Activated CD4-positive, alpha-beta T cell treated with anti-CD3 and anti-CD28 coated beads for 36 hours (primary cell): Measurements from ENCODE around the gene PINK1. TPM values are rescaled to one million over a fixed set of nuclear protein-coding genes. Genes with fewer than 3 reads are reported as not detected.
"Not testable (repeated sequence)": the region's sequence is repeated elsewhere in the genome, so short reads cannot be mapped to it uniquely, and the experiment has no call there.

Source experiments
- ATAC-seq: fragments of 200-7000 bp; cut with Tn5 transposase; one replicate; pipeline ENCODE4 v1.10.0; 2021; ENCODE audit warnings: mild to moderate bottlenecking, moderate library complexity
- CTCF ChIA-PET: fragments of 350-600 bp; sonication (Branson Sonifier 250); formaldehyde crosslinking; loops from one replicate; lab custom pipeline; 2021; ENCODE audit warnings: antibody characterized with exemption; lab: Charles Lee
- POLR2A ChIA-PET: fragments of 350-600 bp; sonication (Branson Sonifier 250); formaldehyde crosslinking; loops from one replicate; lab custom pipeline; 2021; ENCODE audit warnings: antibody characterized with exemption, inconsistent platforms; lab: Charles Lee
- DNase-seq: peaks from one replicate; pipeline ENCODE4 v3.0.0-alpha.2; 2020
- H3K27ac Mint-ChIP-seq: one replicate; pipeline ENCODE4 v1.8.0; 2021; ENCODE audit warnings: mixed read lengths
- H3K27me3 Mint-ChIP-seq: one replicate; pipeline ENCODE4 v1.8.0; 2021; ENCODE audit warnings: mixed read lengths
- H3K36me3 Mint-ChIP-seq: one replicate; pipeline ENCODE4 v1.8.0; 2021; ENCODE audit warnings: low read depth, mixed read lengths
- H3K4me1 Mint-ChIP-seq: one replicate; pipeline ENCODE4 v1.8.0; 2021; ENCODE audit warnings: mixed read lengths
- H3K4me3 Mint-ChIP-seq: one replicate; pipeline ENCODE4 v1.8.0; 2021; ENCODE audit warnings: mild to moderate bottlenecking, moderate library complexity, mixed read lengths
- H3K9me3 Mint-ChIP-seq: one replicate; pipeline ENCODE4 v1.8.0; 2021; ENCODE audit warnings: low read depth, mixed read lengths
- intact Hi-C, 2 experiments: fragments of 100-400 bp; cut with DNase I in 1 of 2; cut with micrococcal nuclease in 1 of 2; formaldehyde crosslinking; loops; one replicate each; pipeline versions ENCODE4 v1.14.2 to v1.15.1; 2022 to 2024; cut with DNase I, micrococcal nuclease
- total RNA-seq, 2 experiments: library from RNA; stranded (reverse); gene quantifications; one replicate each; pipeline ENCODE4 v1.2.3, GENCODE V29; 2021

Gene PINK1
- total RNA-seq, 2 experiments from 2014 or later, result 2.5 to 3.2 TPM

DNA sequence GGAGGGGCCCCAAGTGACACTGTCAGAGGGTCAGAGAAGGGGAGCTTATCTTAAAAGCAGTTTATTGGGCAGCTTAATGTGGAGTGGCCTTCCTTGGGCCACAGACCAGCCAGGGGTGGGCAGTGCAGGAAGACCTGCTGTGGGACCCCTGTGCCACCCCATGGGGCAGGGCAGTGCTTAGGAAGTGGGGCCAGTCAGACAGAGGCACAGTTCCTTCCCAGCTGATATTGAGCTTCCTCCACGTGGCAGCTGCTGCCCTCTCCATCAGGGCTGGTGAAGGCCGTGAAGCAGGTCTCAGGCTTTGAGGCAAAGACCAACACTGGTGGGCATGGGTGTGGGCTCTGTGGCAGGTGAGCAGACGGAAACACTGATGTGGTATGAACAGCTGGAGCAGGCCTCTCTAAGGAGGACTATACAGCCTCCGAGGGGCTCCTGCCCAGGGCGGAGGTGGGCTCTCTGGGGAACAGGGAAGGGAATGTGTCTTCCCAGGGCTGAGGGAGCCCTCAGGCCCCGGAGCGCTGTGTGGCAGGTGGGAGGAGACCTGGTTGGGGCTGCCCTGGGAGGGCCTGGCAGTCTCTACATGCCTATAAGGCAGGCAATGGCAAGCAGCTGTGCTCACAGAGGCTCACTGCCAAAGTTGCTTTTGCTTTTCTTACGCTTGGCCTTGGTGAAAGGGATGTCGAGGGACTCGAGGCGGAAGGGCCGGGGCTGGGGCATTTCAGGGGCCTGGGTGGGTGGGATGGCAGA lies 30.9 kb downstream of the PINK1 start:
- H3K9me3 Mint-ChIP-seq, result no peaks in the 10 kb centered on the region
- POLR2A ChIA-PET, result no interaction called here
- H3K27me3 Mint-ChIP-seq, result no peaks in the 10 kb centered on the region
- peaks cover 16% of the 10 kb centered on the region for H3K36me3 Mint-ChIP-seq
- no peak overlapping the region for H3K4me3 Mint-ChIP-seq
- H3K27ac Mint-ChIP-seq, result no peak overlapping the region
- ATAC-seq (no peak), DNase-seq (no peak)
- H3K4me1 Mint-ChIP-seq, result peaks cover 24% of the 10 kb centered on the region
- CTCF ChIA-PET, result interaction anchor here (5.2 kb wide), 1 partner anchor 30 kb away, joined by 24 read pairs; the partner anchor contains the start of gene PINK1
- intact Hi-C loops, result loop anchor here in 1 of 2 experiments (5.0 kb wide), 1 partner anchor 782 kb away; the partner anchor contains the start of gene OTUD3

DNA sequence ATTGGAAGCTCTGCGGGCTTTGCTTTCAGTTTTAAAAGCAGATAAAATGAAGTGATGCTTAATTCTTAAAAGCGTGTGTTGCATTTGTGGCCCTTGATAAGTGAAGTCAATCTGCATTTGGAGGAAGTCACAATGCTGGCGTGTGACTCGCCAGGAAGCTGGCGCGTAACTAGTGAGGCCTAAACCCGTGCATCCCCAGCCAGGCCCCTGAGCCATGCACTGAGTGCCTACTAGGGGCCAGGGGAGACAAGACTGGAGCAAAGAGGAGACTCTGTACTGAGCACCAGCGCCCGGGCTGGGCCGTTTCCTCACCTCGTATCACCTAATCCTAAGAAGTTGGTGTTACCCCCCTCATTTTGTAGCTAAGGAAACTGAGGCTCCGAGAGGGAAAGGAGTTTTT lies 32.5 kb downstream of the PINK1 start:
- ChIA-PET CTCF (interaction anchor here (1.6 kb wide), 1 partner anchor 35 kb away, joined by 3 read pairs; no protein-coding TSS in a partner anchor), POLR2A (no interaction called here)
- ATAC-seq, result no peak
- DNase-seq, result peak; percentile 39
- intact Hi-C loops, result no loop called here
- no peak overlapping the region for H3K27ac Mint-ChIP-seq
- H3K36me3 Mint-ChIP-seq, result peaks cover 4% of the 10 kb centered on the region
- peaks cover 14% of the 10 kb centered on the region for H3K4me1 Mint-ChIP-seq
- no peaks in the 10 kb centered on the region for H3K27me3 Mint-ChIP-seq
- H3K4me3 Mint-ChIP-seq, result no peak overlapping the region
- no peaks in the 10 kb centered on the region for H3K9me3 Mint-ChIP-seq

DNA sequence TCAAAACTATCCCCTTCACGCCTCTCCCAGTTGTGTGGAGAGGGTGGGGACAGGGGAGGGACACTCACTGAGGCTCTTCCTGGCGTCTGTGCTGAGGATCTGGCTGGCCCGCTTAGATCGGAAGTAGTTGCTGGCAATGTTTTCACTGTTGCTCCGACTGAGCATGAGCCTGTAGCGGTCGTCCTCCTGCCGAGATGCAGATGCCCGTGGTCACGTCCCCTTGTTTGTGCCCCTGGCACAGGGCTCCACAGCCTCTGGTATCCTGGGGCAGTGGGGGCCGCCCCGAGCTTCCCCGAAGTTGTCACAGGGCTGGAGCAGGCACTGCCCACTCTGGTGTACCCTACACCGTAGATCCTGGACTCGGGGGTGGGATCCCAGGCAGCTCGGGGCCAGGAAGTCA lies 32.9 kb downstream of the PINK1 start:
- H3K27me3 Mint-ChIP-seq, result no peaks in the 10 kb centered on the region
- POLR2A ChIA-PET, result no interaction called here

DNA sequence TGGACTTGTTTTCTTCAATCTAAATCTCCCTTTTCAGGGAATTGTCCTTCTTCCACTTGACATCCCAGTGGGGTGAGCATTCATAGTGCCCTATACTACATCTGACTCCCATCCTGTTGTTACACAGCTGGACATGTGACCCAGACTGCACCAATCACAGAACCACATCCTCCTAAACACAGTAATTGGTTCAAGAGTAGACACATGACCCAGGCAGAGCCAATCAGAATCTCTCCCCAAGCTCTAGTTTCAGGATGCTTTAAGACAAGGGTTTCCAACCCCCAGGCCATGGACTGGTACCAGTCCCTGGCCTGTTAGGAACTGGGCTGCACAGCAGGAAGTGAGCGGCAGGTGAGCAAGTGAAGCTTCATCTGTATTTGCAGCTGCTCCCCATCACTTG lies 33.5 kb downstream of the PINK1 start:
- no peak overlapping the region for H3K4me3 Mint-ChIP-seq
- no peaks in the 10 kb centered on the region for H3K9me3 Mint-ChIP-seq
- H3K4me1 Mint-ChIP-seq, result peaks cover 13% of the 10 kb centered on the region
- no peaks in the 10 kb centered on the region for H3K27me3 Mint-ChIP-seq
- DNase-seq (peak; percentile 51), ATAC-seq (peak; percentile 97)
- intact Hi-C loops, result no loop called here
- CTCF ChIA-PET, result interaction anchor here (0.5 to 1.6 kb wide), 6 partner anchors 9 to 783 kb away, joined by 3 to 6 read pairs (median 4); partner anchors contain the start of gene PINK1
- H3K36me3 Mint-ChIP-seq, result no peaks in the 10 kb centered on the region
- POLR2A ChIA-PET, result no interaction called here
- no peak overlapping the region for H3K27ac Mint-ChIP-seq

More for the DNA sequence above, 32.9 kb downstream of the PINK1 start:
- Mint-ChIP-seq H3K36me3 (peaks cover 1% of the 10 kb centered on the region), H3K4me3 (no peak overlapping the region), H3K9me3 (no peaks in the 10 kb centered on the region), H3K27ac (no peak overlapping the region), H3K4me1 (peaks cover 14% of the 10 kb centered on the region)
- no peak for ATAC-seq
- CTCF ChIA-PET, result interaction anchor here (0.9 to 1.6 kb wide), 4 partner anchors 31 to 62 kb away, joined by 3 to 6 read pairs (median 4); partner anchors contain the start of gene PINK1
- no peak for DNase-seq
- intact Hi-C loops, result no loop called here

DNA sequence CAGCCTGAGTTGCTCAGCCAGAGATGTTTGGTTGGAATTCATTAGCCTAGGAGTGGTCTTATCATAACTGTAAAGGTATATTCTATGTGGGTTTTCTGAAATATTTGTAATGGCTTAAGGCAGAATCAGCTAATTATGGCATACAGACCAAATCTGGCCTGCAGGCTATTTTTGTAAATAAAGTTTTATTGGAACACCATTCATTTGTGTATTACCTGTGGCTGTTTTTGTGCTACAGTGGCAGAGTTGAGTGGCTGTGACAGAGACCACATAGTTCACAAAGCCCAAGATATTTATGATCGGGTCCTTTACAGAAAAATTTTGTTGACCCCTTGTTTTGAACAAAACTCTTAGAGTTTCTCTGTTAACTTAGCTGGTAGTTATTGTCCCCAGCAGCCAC lies 35.3 kb downstream of the PINK1 start:
- no peak for DNase-seq
- H3K4me1 Mint-ChIP-seq, result peaks cover 3% of the 10 kb centered on the region
- H3K27ac Mint-ChIP-seq, result no peak overlapping the region
- no peak for ATAC-seq
- intact Hi-C loops, result no loop called here
- H3K36me3 Mint-ChIP-seq, result no peaks in the 10 kb centered on the region
- POLR2A ChIA-PET, result interaction anchor here (0.8 kb wide), 1 partner anchor 105 kb away, joined by 3 read pairs; no protein-coding TSS in a partner anchor
- H3K4me3 Mint-ChIP-seq, result no peak overlapping the region
- H3K27me3 Mint-ChIP-seq, result peaks cover 7% of the 10 kb centered on the region
- no peaks in the 10 kb centered on the region for H3K9me3 Mint-ChIP-seq
- CTCF ChIA-PET, result interaction anchor here (0.7 to 1.4 kb wide), 2 partner anchors 35 to 462 kb away, joined by 3 to 4 read pairs; no protein-coding TSS in a partner anchor

DNA sequence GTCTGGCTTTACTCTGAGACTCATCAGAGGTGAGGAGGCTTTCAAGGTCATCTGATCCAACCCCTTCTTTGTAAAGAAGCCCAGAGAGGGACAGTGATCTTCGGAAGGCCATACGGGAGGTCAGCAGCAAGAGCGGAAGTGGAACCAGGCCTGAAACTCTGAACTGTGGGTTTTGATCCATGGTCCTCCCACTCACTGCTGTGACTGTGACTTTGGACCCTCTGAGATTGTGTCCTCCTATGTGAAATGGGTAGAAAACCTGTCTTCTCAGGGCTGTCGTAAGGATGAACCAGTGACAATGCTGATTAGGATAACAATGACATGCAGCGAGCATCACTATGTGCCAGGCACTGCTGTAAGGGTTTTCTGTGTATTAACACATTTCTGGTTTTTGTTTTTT lies 37.7 kb downstream of the PINK1 start:
- POLR2A ChIA-PET, result no interaction called here
- Mint-ChIP-seq H3K27me3 (peaks cover 10% of the 10 kb centered on the region), H3K36me3 (no peaks in the 10 kb centered on the region), H3K4me1 (peaks cover 3% of the 10 kb centered on the region), H3K4me3 (no peak overlapping the region), H3K9me3 (no peaks in the 10 kb centered on the region), H3K27ac (no peak overlapping the region)
- DNase-seq (no peak), ATAC-seq (no peak)
- intact Hi-C loops, result no loop called here
- CTCF ChIA-PET, result no interaction called here

DNA sequence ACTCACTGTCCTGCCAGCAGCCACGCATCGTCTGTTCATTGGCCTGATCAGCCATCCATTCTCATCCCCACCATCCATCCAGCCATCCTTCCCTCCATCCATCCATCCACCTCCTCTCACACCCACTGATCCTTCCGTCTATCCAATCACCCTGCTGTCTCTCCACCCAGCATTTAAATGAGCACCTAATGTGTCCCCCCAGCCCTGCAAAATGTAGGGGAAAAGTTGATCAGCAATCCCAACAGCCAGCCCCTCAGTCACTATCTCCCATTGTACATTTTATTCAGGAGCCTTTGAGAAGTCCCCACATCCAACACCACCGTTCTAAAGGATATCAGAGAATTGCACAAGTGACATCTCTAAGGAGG lies 39.0 kb downstream of the PINK1 start:
- ChIA-PET POLR2A (no interaction called here), CTCF (no interaction called here)
- intact Hi-C loops, result no loop called here
- ATAC-seq (no peak), DNase-seq (no peak)
- H3K27ac Mint-ChIP-seq, result no peak overlapping the region
- H3K4me3 Mint-ChIP-seq, result no peak overlapping the region
- peaks cover 2% of the 10 kb centered on the region for H3K9me3 Mint-ChIP-seq
- H3K27me3 Mint-ChIP-seq, result peaks cover 10% of the 10 kb centered on the region
- H3K36me3 Mint-ChIP-seq, result no peaks in the 10 kb centered on the region
- no peaks in the 10 kb centered on the region for H3K4me1 Mint-ChIP-seq

DNA sequence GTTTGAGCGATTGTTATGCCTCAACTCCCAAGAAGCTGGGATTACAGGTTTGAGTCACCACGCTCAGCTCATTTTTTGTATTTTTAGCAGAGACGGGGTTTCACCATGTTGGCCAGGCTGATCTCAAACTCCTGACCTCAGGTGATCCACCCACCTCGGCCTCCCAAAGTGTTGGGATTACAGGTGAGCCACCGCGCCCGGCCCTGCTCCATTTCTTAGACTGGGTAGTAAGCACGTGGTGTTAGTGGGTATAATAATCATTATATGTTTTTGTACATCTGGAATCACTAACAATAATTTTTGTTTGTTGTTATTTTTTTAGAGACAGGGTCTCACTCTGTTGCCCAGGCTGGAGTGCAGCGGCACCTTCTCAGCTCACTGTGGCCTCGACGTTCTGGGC lies 40.4 kb downstream of the PINK1 start:
- not testable (repeated sequence) for ATAC-seq
- CTCF ChIA-PET, result interaction anchor here (1.0 kb wide), 1 partner anchor 23 kb away, joined by 4 read pairs; no protein-coding TSS in a partner anchor

DNA sequence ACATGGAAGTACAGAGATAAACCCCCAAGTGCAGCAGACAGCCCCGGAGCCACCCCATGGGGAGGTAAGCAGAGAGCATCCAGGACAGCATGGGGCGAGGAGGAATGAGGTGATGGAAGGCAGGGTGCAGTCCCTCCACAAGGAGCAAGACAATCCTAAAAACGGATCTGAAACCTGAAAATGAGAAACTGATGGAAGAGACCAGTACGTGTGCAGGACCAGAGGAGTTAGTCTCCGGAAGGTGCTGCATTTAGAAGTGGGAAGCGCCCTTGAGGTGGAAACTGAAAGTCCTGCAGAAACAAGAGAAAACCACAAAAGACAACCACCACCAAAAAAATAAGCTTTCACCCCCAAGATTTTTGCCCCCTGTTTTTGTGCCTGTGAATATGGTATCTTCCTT lies 45.3 kb downstream of the PINK1 start:
- ATAC-seq (no peak), DNase-seq (no peak)
- no peak overlapping the region for H3K4me3 Mint-ChIP-seq
- peaks cover 5% of the 10 kb centered on the region for H3K4me1 Mint-ChIP-seq
- peaks cover 10% of the 10 kb centered on the region for H3K27me3 Mint-ChIP-seq
- intact Hi-C loops, result no loop called here
- H3K36me3 Mint-ChIP-seq, result no peaks in the 10 kb centered on the region
- H3K9me3 Mint-ChIP-seq, result peaks cover 7% of the 10 kb centered on the region
- no peak overlapping the region for H3K27ac Mint-ChIP-seq
- POLR2A ChIA-PET, result no interaction called here
- CTCF ChIA-PET, result interaction anchor here (0.6 kb wide), 1 partner anchor 41 kb away, joined by 3 read pairs; no protein-coding TSS in a partner anchor

More for the DNA sequence above, 40.4 kb downstream of the PINK1 start:
- POLR2A ChIA-PET, DNase-seq, H3K36me3 Mint-ChIP-seq, H3K4me3 Mint-ChIP-seq, intact Hi-C loops, H3K9me3 Mint-ChIP-seq, H3K27ac Mint-ChIP-seq, H3K4me1 Mint-ChIP-seq: not testable (repeated sequence)
- H3K27me3 Mint-ChIP-seq, result peaks cover 13% of the 10 kb centered on the region

DNA sequence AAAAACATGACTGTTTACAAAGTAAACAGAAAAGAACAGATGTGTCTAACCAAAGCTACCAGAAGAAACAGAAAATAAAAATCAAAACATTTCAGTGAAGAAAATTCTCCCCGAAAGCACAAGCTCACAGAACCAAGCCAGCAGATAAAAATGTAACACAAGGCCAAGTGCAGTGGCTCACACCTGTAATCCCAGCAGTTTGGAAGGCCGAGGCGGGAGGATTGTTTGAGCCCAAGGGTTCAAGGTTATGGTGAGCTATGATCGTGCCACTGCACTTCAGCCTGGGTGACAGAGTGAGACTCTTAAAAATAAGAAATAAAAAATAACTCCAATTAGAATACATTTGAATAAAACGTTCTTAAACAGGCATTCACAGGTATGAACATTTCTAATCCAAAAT lies 47.0 kb downstream of the PINK1 start:
- no peak for ATAC-seq
- H3K4me3 Mint-ChIP-seq, result no peak overlapping the region
- no peak overlapping the region for H3K27ac Mint-ChIP-seq
- intact Hi-C loops, result no loop called here
- DNase-seq, result no peak
- ChIA-PET POLR2A (no interaction called here), CTCF (interaction anchor here (0.6 kb wide), 1 partner anchor 17 kb away, joined by 3 read pairs; no protein-coding TSS in a partner anchor)
- H3K36me3 Mint-ChIP-seq, result no peaks in the 10 kb centered on the region
- peaks cover 7% of the 10 kb centered on the region for H3K9me3 Mint-ChIP-seq
- H3K4me1 Mint-ChIP-seq, result peaks cover 5% of the 10 kb centered on the region
- H3K27me3 Mint-ChIP-seq, result peaks cover 13% of the 10 kb centered on the region

DNA sequence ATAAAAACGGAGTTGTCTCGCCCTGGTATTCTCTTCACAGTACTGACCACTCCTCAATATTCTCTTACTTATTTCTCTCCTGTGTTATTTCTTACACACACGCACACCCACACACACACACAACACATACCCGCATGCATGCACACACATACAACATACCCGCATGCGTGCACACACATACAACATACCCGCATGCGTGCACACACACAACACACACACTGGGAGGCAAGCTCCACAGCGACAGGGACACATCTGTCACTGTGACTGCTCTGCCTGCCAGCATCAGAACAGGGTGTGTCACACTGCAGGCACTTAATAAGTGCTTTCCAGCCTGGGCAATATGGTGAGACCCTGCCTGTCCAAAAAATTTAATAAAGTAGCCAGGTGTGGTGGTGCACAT lies 48.7 kb downstream of the PINK1 start:
- no peak for DNase-seq
- intact Hi-C loops, result no loop called here
- ChIA-PET CTCF (interaction anchor here (1.2 kb wide), 1 partner anchor 14 kb away, joined by 4 read pairs; no protein-coding TSS in a partner anchor), POLR2A (no interaction called here)
- Mint-ChIP-seq H3K36me3 (no peaks in the 10 kb centered on the region), H3K27ac (no peak overlapping the region), H3K4me1 (peaks cover 5% of the 10 kb centered on the region), H3K4me3 (no peak overlapping the region), H3K27me3 (peaks cover 10% of the 10 kb centered on the region), H3K9me3 (peaks cover 7% of the 10 kb centered on the region)
- no peak for ATAC-seq
